ENCODE data around the gene ADAMTS18.

Gene ADAMTS18

DNA sequence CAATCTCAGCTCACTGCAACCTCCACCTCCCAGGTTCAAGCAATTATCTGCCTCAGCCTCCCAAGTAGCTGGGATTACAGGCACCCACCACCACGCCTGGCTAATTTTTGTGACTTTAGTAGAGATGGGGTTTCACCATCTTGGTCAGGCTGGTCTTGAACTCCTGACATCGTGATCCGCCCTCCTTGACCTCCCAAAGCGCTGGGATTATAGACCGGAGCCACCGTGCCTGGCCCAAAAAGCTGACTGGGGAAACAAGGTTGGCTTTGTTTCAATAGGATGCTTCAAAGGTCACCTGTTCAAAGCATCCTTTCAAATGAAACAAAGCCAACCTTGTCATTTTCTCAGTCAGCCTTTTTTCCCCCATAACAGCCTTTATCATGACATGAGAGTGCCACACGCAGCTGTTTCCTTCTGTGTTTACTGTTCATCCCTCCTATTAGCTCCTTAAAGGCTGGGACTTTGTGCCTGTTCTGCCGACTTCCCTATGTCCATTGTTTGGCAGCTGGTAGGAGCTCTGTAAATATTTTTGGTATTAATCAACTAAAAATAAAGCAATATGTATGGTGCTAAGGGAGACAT lies 51.1 kb downstream of the ADAMTS18 start:
- POLR2A ChIA-PET = no interaction called here
- Histone ChIP-seq H3K27ac (ENCODE audit: extremely low read depth, low read depth, low read length) (no peak overlapping the region), H3K36me3 (ENCODE audit: control insufficient read depth in 2 of 2, insufficient read depth in 1 of 2, low read length in 2 of 2) (no peaks in the 10 kb centered on the region), H3K4me3 (ENCODE audit: low read depth, low read length) (no peak overlapping the region), H3K4me1 (ENCODE audit: control insufficient read depth, insufficient read depth, low read length) (no peaks in the 10 kb centered on the region), H3K9me3 (ENCODE audit: control insufficient read depth, insufficient read depth, low read depth, low read length) (no peaks in the 10 kb centered on the region)
- CTCF ChIA-PET = no interaction called here
- TF ChIP-seq ZNF37A (tag by site-specific recombination; IDR thresholded peaks at IDR 0.05) = no peak
- TF ChIP-seq GLI4 (tag by site-specific recombination; IDR thresholded peaks at IDR 0.05) = no peak
- TF ChIP-seq ZNF169 (tag by site-specific recombination; IDR thresholded peaks at IDR 0.05) = no peak
- TF ChIP-seq ZNF221 (tag by site-specific recombination; IDR thresholded peaks at IDR 0.05; ENCODE audit: borderline replicate concordance) = no peak
- no peak for TF ChIP-seq SALL2 (tag by site-specific recombination; IDR thresholded peaks at IDR 0.05; ENCODE audit: borderline replicate concordance)
- TF ChIP-seq ZNF596 (tag by site-specific recombination; IDR thresholded peaks at IDR 0.05) = no peak
- no peak for TF ChIP-seq MZF1 (tag by site-specific recombination; IDR thresholded peaks at IDR 0.05; ENCODE audit: borderline replicate concordance)
- no peak for TF ChIP-seq ZNF138 (tag by site-specific recombination; IDR thresholded peaks at IDR 0.05; ENCODE audit: borderline replicate concordance)
- no peak for TF ChIP-seq GFI1B (tag by site-specific recombination; IDR thresholded peaks at IDR 0.05)

GRCh38 chr16:77376358-77376757 lies 58.5 kb downstream of the ADAMTS18 start:
- no peaks in the 10 kb centered on the region for H3K9me3 ChIP-seq (ENCODE audit: control insufficient read depth, insufficient read depth, low read depth, low read length)
- ChIA-PET POLR2A (no interaction called here), CTCF (interaction anchor here (0.6 to 1.7 kb wide), 6 partner anchors 9 to 1933 kb away, joined by 3 to 5 read pairs (median 3); no protein-coding TSS in a partner anchor)
- TF ChIP-seq, protein P1, sequence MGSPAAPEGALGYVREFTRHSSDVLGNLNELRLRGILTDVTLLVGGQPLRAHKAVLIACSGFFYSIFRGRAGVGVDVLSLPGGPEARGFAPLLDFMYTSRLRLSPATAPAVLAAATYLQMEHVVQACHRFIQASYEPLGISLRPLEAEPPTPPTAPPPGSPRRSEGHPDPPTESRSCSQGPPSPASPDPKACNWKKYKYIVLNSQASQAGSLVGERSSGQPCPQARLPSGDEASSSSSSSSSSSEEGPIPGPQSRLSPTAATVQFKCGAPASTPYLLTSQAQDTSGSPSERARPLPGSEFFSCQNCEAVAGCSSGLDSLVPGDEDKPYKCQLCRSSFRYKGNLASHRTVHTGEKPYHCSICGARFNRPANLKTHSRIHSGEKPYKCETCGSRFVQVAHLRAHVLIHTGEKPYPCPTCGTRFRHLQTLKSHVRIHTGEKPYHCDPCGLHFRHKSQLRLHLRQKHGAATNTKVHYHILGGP (tag by site-specific recombination; IDR thresholded peaks at IDR 0.05) = no peak
- no peak for TF ChIP-seq GLI2 (tag by site-specific recombination; IDR thresholded peaks at IDR 0.05; ENCODE audit: borderline replicate concordance, low read depth)
- TF ChIP-seq, protein P2, sequence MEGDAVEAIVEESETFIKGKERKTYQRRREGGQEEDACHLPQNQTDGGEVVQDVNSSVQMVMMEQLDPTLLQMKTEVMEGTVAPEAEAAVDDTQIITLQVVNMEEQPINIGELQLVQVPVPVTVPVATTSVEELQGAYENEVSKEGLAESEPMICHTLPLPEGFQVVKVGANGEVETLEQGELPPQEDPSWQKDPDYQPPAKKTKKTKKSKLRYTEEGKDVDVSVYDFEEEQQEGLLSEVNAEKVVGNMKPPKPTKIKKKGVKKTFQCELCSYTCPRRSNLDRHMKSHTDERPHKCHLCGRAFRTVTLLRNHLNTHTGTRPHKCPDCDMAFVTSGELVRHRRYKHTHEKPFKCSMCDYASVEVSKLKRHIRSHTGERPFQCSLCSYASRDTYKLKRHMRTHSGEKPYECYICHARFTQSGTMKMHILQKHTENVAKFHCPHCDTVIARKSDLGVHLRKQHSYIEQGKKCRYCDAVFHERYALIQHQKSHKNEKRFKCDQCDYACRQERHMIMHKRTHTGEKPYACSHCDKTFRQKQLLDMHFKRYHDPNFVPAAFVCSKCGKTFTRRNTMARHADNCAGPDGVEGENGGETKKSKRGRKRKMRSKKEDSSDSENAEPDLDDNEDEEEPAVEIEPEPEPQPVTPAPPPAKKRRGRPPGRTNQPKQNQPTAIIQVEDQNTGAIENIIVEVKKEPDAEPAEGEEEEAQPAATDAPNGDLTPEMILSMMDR (tag by site-specific recombination; IDR thresholded peaks at IDR 0.05) = 0 out of 2 replicates have a peak, but pooled peaks have one; percentile 7
- TF ChIP-seq, protein P3, sequence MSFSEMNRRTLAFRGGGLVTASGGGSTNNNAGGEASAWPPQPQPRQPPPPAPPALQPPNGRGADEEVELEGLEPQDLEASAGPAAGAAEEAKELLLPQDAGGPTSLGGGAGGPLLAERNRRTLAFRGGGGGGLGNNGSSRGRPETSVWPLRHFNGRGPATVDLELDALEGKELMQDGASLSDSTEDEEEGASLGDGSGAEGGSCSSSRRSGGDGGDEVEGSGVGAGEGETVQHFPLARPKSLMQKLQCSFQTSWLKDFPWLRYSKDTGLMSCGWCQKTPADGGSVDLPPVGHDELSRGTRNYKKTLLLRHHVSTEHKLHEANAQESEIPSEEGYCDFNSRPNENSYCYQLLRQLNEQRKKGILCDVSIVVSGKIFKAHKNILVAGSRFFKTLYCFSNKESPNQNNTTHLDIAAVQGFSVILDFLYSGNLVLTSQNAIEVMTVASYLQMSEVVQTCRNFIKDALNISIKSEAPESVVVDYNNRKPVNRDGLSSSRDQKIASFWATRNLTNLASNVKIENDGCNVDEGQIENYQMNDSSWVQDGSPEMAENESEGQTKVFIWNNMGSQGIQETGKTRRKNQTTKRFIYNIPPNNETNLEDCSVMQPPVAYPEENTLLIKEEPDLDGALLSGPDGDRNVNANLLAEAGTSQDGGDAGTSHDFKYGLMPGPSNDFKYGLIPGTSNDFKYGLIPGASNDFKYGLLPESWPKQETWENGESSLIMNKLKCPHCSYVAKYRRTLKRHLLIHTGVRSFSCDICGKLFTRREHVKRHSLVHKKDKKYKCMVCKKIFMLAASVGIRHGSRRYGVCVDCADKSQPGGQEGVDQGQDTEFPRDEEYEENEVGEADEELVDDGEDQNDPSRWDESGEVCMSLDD (tag by site-specific recombination; IDR thresholded peaks at IDR 0.05) = no peak
- no peak overlapping the region for H3K27ac ChIP-seq (ENCODE audit: extremely low read depth, low read depth, low read length)
- H3K36me3 ChIP-seq (ENCODE audit: control insufficient read depth in 2 of 2, insufficient read depth in 1 of 2, low read length in 2 of 2) = no peaks in the 10 kb centered on the region
- H3K4me3 ChIP-seq (ENCODE audit: low read depth, low read length) = no peak overlapping the region
- H3K4me1 ChIP-seq (ENCODE audit: control insufficient read depth, insufficient read depth, low read length) = peaks cover 3% of the 10 kb centered on the region; the same call in 1 of the 2 replicates

GRCh38 chr16:77375396-77375795 lies 59.4 kb downstream of the ADAMTS18 start:
- Histone ChIP-seq H3K27ac (ENCODE audit: extremely low read depth, low read depth, low read length) (no peak overlapping the region), H3K36me3 (ENCODE audit: control insufficient read depth in 2 of 2, insufficient read depth in 1 of 2, low read length in 2 of 2) (no peaks in the 10 kb centered on the region), H3K9me3 (ENCODE audit: control insufficient read depth, insufficient read depth, low read depth, low read length) (no peaks in the 10 kb centered on the region), H3K4me1 (ENCODE audit: control insufficient read depth, insufficient read depth, low read length) (peaks cover 3% of the 10 kb centered on the region; the same call in 1 of the 2 replicates), H3K4me3 (ENCODE audit: low read depth, low read length) (no peak overlapping the region)
- POLR2A ChIA-PET = no interaction called here
- TF ChIP-seq ZNF133 (tag by site-specific recombination; IDR thresholded peaks at IDR 0.05) (peak; percentile 49; the same call in 1 of the 2 replicates), MEIS1 (CRISPR knock-in tag; IDR thresholded peaks at IDR 0.05; ENCODE audit: borderline replicate concordance) (no peak)
- CTCF ChIA-PET = interaction anchor here (0.7 to 1.4 kb wide), 2 partner anchors 8 to 201 kb away, joined by 3 read pairs; no protein-coding TSS in a partner anchor

Measured in HEK293 (cell line).